Transverse colon (tissue), 4 donors: ENCODE results near the gene NSD1. TPM values are rescaled to one million over a fixed set of nuclear protein-coding genes. Genes with fewer than 3 reads are reported as not detected.

Experiments used
- DNase-seq: peaks from one replicate; pipeline ENCODE4 v3.0.0-alpha.2; 2019
- H3K27ac ChIP-seq, 4 donors: fragments of 200-600 bp; sonication (generic); 2 replicates each; pipeline ENCODE4 v1.5.1; 2016 to 2018; ENCODE audit warnings: inconsistent platforms in 4 of 4
- H3K27me3 ChIP-seq: fragments of 200-600 bp; sonication (generic); 2 replicates; pipeline ENCODE4 v1.5.1; 2017; ENCODE audit warnings: inconsistent platforms
- H3K36me3 ChIP-seq, 4 donors: fragments of 200-600 bp; sonication (generic); 2 replicates each; pipeline ENCODE4 v1.5.1; 2017 to 2019; ENCODE audit warnings: inconsistent platforms in 4 of 4
- H3K4me1 ChIP-seq, 4 donors: fragments of 200-600 bp; sonication (generic); 2 replicates each; pipeline ENCODE4 v1.5.1; 2017 to 2020; ENCODE audit warnings: inconsistent platforms in 4 of 4
- H3K4me3 ChIP-seq, 4 donors: fragments of 200-600 bp; sonication (generic); 1 replicate in 1 of 4; 2 replicates in 3 of 4; pipeline versions ENCODE4 v1.5.1 to v1.6.1; 2017 to 2019; ENCODE audit warnings: inconsistent platforms in 4 of 4
- H3K9me3 ChIP-seq, 2 donors: fragments of 200-600 bp; sonication (generic); 2 replicates each; pipeline ENCODE4 v1.5.1; 2017 to 2019; ENCODE audit warnings: inconsistent platforms in 2 of 2
- EP300 ChIP-seq: sonication (generic); formaldehyde crosslinking; IDR thresholded peaks from one replicate; pipeline ENCODE4 v1.6.1; 2017; ENCODE audit warnings: antibody characterized with exemption, low read depth
- POLR2A ChIP-seq: fragments of 450-650 bp; IDR thresholded peaks from one replicate; pipeline ENCODE4 v1.6.1; 2016; ENCODE audit warnings: antibody characterized with exemption, mild to moderate bottlenecking, moderate library complexity
- POLR2AphosphoS5 ChIP-seq, 3 donors: sonication (generic); formaldehyde crosslinking; IDR thresholded peaks; one replicate each; pipeline ENCODE4 v1.6.1; 2016; ENCODE audit warnings: antibody characterized with exemption in 3 of 3
- WGBS, 2 donors: methylation state at CpG; one replicate each; pipeline ENCODE4 v1.1.5; 2018; ENCODE audit warnings: low coverage in 1 of 2; 5-methylcytosine and 5-hydroxymethylcytosine counted together
- in situ Hi-C, 4 donors: fragments of 200-750 bp; cut with MboI; loops; one replicate each; pipeline versions ENCODE4 v1.15.0 to v1.15.1; 2017; ENCODE audit warnings: low sequenced_read_pairs in 3 of 4, low pct_ligation_motif_present in 1 of 4, low pct_unique_long_range_greater_than_20kb in 1 of 4
- intact Hi-C: fragments of 100-400 bp; cut with DNase I; formaldehyde crosslinking; loops from one replicate; pipeline ENCODE4 v1.15.1; 2023; ENCODE audit warnings: low total_unique reads
- total RNA-seq, 4 donors: library from RNA; depleted of rRNA; stranded (reverse); fragments of >200 nt; gene quantifications; one replicate each; pipeline ENCODE4 v1.1.0, GENCODE V29; 2016
- TF ChIP-seq, protein P1 (sequence below), 5 experiments: fragments of 200-600 bp in 3 of 5; fragments of 450-650 bp in 2 of 5; sonication (generic) in 3 of 5; IDR thresholded peaks; 1 replicate in 2 of 5; 2 replicates in 3 of 5; pipeline ENCODE4 v1.5.1; 2016 to 2017; ENCODE audit warnings: antibody characterized with exemption in 5 of 5, inconsistent platforms in 3 of 5, mild to moderate bottlenecking in 2 of 5, moderate library complexity in 1 of 5

The NSD1 gene
- total RNA-seq, 4 donors from 2014 or later = 32.6 to 84.9 (median 60.7) TPM

- Histone ChIP-seq H3K4me1 (peaks cover 9 to 42% (median 35%) of the 10 kb centered on the region in 4 donors), H3K9me3 (no peaks in the 10 kb centered on the region), H3K4me3 (peak within 1 kb of the TSS; percentile 14 to 52 (median 42)), H3K27me3 (no peaks in the 10 kb centered on the region), H3K36me3 (no peaks in the 10 kb centered on the region), H3K27ac (peak within 1 kb of the TSS; percentile 77 to 87 (median 82))
- in situ Hi-C loops (no loop called here), intact Hi-C loops (no loop called here)
- peak; percentile 89 for DNase-seq
- WGBS, 2 donors = 1% methylated on average over 28 of the region's 68 CpGs; no CpG with 5 or more reads in 1 of the 2 donors
- TF ChIP-seq, protein P1, sequence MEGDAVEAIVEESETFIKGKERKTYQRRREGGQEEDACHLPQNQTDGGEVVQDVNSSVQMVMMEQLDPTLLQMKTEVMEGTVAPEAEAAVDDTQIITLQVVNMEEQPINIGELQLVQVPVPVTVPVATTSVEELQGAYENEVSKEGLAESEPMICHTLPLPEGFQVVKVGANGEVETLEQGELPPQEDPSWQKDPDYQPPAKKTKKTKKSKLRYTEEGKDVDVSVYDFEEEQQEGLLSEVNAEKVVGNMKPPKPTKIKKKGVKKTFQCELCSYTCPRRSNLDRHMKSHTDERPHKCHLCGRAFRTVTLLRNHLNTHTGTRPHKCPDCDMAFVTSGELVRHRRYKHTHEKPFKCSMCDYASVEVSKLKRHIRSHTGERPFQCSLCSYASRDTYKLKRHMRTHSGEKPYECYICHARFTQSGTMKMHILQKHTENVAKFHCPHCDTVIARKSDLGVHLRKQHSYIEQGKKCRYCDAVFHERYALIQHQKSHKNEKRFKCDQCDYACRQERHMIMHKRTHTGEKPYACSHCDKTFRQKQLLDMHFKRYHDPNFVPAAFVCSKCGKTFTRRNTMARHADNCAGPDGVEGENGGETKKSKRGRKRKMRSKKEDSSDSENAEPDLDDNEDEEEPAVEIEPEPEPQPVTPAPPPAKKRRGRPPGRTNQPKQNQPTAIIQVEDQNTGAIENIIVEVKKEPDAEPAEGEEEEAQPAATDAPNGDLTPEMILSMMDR (IDR thresholded peaks at IDR 0.05) = peak; percentile 73 to 98 (median 82)
- TF ChIP-seq EP300 (no peak), POLR2A (peak; percentile 74), POLR2AphosphoS5 (IDR thresholded peaks at IDR 0.05) (peak; percentile 46 to 66 (median 62))
These were observed 46.7 kb upstream of the NSD1 start, which contains the start of gene FGFR4 for GRCh38 chr5:177086654-177087397. Gene FGFR4 (plus strand): TSS chr5:177086915. CDS start chr5:177089603, 2,688 bp downstream.

DNA sequence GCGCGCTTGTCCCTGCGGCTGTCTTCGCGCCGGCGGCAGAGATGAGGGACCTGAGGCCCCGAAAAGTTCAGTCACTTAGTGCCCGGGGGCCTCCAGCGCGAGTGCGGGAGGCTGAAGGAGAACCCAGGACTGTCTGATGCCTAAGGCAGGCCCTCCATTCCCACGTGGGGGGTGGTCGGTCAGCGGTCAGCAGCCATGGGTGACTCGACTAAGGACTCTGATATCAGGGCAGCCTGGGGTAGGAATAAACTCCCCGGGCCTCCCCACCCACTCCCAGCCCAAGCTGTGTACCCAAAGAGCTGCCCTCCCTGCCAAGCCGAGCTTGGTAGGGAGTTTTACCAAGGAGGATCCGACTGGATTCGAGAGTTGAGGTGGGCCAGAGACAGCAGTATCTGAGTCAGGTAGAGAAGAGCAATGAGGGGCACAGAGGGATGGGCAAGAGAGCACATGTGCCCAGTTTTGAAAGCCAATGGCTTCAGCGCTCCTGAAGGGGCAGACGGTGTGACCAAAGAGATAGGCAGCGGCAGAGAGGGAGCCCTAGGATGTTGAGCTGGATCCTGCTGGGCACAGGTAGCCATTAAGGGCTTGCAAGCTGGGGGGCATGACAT is 46.1 kb upstream of the NSD1 start:
- WGBS, 2 donors = 28% methylated on average over 11 of the region's 23 CpGs; no CpG with 5 or more reads in 1 of the 2 donors
- Histone ChIP-seq H3K4me1 (peaks cover 9 to 45% (median 37%) of the 10 kb centered on the region in 4 donors), H3K36me3 (no peaks in the 10 kb centered on the region), H3K27me3 (no peaks in the 10 kb centered on the region), H3K27ac (peak overlapping the region; percentile 59 to 87 (median 82)), H3K4me3 (peak overlapping the region in 3 of 4 donors; percentile 37 to 52 (median 46)), H3K9me3 (no peaks in the 10 kb centered on the region)
- intact Hi-C loops = no loop called here
- TF ChIP-seq POLR2AphosphoS5 (IDR thresholded peaks at IDR 0.05) = no peak
- TF ChIP-seq POLR2A = no peak
- TF ChIP-seq, protein P1 (IDR thresholded peaks at IDR 0.05) = no peak
- no peak for TF ChIP-seq EP300
- DNase-seq = no peak
- in situ Hi-C loops = no loop called here

- H3K4me1 ChIP-seq = peaks cover 9 to 45% (median 37%) of the 10 kb centered on the region in 4 donors
- no peaks in the 10 kb centered on the region for H3K27me3 ChIP-seq
- H3K36me3 ChIP-seq = no peaks in the 10 kb centered on the region
- WGBS, 2 donors = 33 to 40% methylated on average over 2 to 5 of the region's 5 CpGs
- DNase-seq = no peak
- intact Hi-C loops (no loop called here), in situ Hi-C loops (no loop called here)
- H3K9me3 ChIP-seq = no peaks in the 10 kb centered on the region
- peak overlapping the region; percentile 63 to 87 (median 73) for H3K27ac ChIP-seq
- H3K4me3 ChIP-seq = no peak overlapping the region
- TF ChIP-seq, protein P1 (IDR thresholded peaks at IDR 0.05) = no peak
- no peak for TF ChIP-seq EP300
These were observed 44.4 kb upstream of the NSD1 start for GRCh38 chr5:177089127-177089526.
